Stomach (tissue), 9 donors: ENCODE results near the gene RNASEH2B. TPM values are rescaled to one million over a fixed set of nuclear protein-coding genes. Genes with fewer than 3 reads are reported as not detected.

ENCODE experiments used
- DNase-seq, 2 donors: peaks; one replicate each; pipeline versions ENCODE4 v3.0.0 to v3.0.0-alpha.2; 2013 to 2019
- H3K27ac ChIP-seq, 5 donors: fragments of 200-600 bp in 4 of 5; sonication (generic) in 4 of 5; one replicate each; pipeline ENCODE4 v1.5.1; 2013 to 2019; ENCODE audit warnings: mild to moderate bottlenecking in 1 of 5, moderate library complexity in 1 of 5
- H3K27me3 ChIP-seq, 3 donors: fragments of 200-600 bp; sonication (generic); one replicate each; pipeline ENCODE4 v1.5.1; 2017 to 2019; ENCODE audit warnings: mixed run types in 1 of 3
- H3K36me3 ChIP-seq, 4 donors: fragments of 200-600 bp; sonication (generic); 1 replicate in 3 of 4; 2 replicates in 1 of 4; pipeline ENCODE4 v1.5.1; 2016 to 2019
- H3K4me1 ChIP-seq, 4 donors: fragments of 200-600 bp; sonication (generic); one replicate each; pipeline ENCODE4 v1.5.1; 2016 to 2019
- H3K4me3 ChIP-seq, 4 donors: fragments of 200-600 bp; sonication (generic) in 3 of 4; one replicate each; pipeline ENCODE4 v1.5.1; 2016 to 2019; ENCODE audit warnings: mild to moderate bottlenecking in 1 of 4
- H3K9me3 ChIP-seq, 4 donors: fragments of 200-600 bp; sonication (generic); one replicate each; pipeline ENCODE4 v1.5.1; 2016 to 2019
- EP300 ChIP-seq: sonication (generic); formaldehyde crosslinking; IDR thresholded peaks from one replicate; pipeline ENCODE4 v1.6.1; 2017; ENCODE audit warnings: antibody characterized with exemption
- POLR2A ChIP-seq, 4 donors: fragments of 450-650 bp; IDR thresholded peaks; one replicate each; pipeline ENCODE4 v1.6.1; 2016; ENCODE audit warnings: antibody characterized with exemption in 4 of 4, control low read depth in 2 of 4, mild to moderate bottlenecking in 1 of 4, moderate library complexity in 1 of 4
- POLR2AphosphoS5 ChIP-seq, 3 donors: sonication (generic); formaldehyde crosslinking; IDR thresholded peaks; one replicate each; pipeline ENCODE4 v1.6.1; 2016; ENCODE audit warnings: antibody characterized with exemption in 3 of 3
- WGBS, 5 donors: extraction: QIAGEN DNeasy Blood & Tissue Kit in 3 of 5; methylation state at CpG; one replicate each; pipeline versions ENCODE4 v1.1.5 to v1.1.7; 2013 to 2018; 5-methylcytosine and 5-hydroxymethylcytosine counted together
- intact Hi-C: fragments of 100-400 bp; cut with DNase I; formaldehyde crosslinking; loops from one replicate; pipeline ENCODE4 v1.15.1; 2023; ENCODE audit warnings: low total_unique reads
- polyA plus RNA-seq, 3 donors: library from polyadenylated mRNA; stranded (reverse); fragments of 200-250 nt; gene quantifications; one replicate each; pipeline ENCODE4 v1.2.3, GENCODE V29; 2013
- total RNA-seq, 5 donors: library from RNA; depleted of rRNA; stranded (reverse); fragments of >200 nt; gene quantifications; one replicate each; pipeline versions ENCODE4 v1.1.0 to v1.2.3, GENCODE V29; 2014 to 2016
- TF ChIP-seq, protein P1 (sequence below), 7 experiments: fragments of 450-650 bp in 4 of 7; fragments of 200-600 bp in 3 of 7; sonication (generic) in 3 of 7; IDR thresholded peaks; one replicate each; pipeline ENCODE4 v1.5.1; 2016 to 2019; ENCODE audit warnings: antibody characterized with exemption in 7 of 7, control low read depth in 2 of 7, mild to moderate bottlenecking in 1 of 7
- donor health status: healthy with polysubstance abuse.
- donor health status: Bipolar disorder and iron deficiency.
- donor health status: healthy.

RNASEH2B gene
- total and polyA plus RNA-seq, 8 donors, result 43.2 to 106 (median 51.4) TPM

DNA sequence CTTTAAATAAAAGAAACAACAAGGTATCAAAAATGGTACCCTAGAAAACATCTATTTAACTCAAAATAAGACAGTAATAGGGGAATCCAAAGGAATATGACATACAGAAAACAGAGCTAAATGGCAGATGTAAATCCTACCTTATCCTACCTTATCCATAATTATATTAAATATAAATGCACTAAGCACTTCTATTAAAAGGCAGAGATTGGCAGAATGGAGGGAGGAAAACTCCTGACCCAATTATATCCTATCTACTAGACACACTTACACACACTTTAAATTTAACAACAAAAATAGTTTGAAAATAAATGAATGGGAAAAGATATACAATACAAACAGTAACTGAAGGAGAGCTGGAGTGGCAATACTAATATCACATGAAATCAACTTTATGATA is 14.4 kb downstream of the RNASEH2B start:
- Histone ChIP-seq H3K36me3 (peaks cover 0 to 8% (median 2%) of the 10 kb centered on the region in 4 donors), H3K27ac (no peak overlapping the region), H3K4me3 (no peak overlapping the region), H3K27me3 (no peaks in the 10 kb centered on the region), H3K4me1 (peaks cover 0 to 14% (median 6%) of the 10 kb centered on the region in 4 donors), H3K9me3 (peaks cover 0 to 42% (median 26%) of the 10 kb centered on the region in 4 donors)
- DNase-seq, result no peak
- TF ChIP-seq, protein P1, sequence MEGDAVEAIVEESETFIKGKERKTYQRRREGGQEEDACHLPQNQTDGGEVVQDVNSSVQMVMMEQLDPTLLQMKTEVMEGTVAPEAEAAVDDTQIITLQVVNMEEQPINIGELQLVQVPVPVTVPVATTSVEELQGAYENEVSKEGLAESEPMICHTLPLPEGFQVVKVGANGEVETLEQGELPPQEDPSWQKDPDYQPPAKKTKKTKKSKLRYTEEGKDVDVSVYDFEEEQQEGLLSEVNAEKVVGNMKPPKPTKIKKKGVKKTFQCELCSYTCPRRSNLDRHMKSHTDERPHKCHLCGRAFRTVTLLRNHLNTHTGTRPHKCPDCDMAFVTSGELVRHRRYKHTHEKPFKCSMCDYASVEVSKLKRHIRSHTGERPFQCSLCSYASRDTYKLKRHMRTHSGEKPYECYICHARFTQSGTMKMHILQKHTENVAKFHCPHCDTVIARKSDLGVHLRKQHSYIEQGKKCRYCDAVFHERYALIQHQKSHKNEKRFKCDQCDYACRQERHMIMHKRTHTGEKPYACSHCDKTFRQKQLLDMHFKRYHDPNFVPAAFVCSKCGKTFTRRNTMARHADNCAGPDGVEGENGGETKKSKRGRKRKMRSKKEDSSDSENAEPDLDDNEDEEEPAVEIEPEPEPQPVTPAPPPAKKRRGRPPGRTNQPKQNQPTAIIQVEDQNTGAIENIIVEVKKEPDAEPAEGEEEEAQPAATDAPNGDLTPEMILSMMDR (IDR thresholded peaks at IDR 0.05), result no peak
- TF ChIP-seq POLR2A (IDR thresholded peaks at IDR 0.05), result no peak
- TF ChIP-seq POLR2AphosphoS5 (IDR thresholded peaks at IDR 0.05), result no peak
- TF ChIP-seq EP300, result no peak
- intact Hi-C loops, result no loop called here

DNA sequence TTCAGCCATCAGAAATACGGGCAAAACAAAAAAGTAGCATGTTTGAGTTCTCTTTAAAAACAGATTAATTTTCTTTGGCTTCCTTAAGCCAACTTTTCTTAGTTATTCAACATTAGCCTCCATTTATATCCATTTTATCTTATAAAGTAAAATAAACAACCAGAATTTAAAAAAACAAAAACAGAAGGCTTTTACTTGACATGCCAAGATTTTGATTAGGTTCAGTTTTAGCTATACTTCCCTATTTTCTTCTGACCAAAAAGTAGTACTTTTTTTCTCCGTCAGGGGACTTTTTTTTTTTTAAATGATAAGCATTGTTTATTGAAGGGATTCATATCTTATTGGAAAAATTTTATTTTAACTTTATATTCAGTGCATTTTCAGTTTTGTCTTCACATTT is 18.1 kb downstream of the RNASEH2B start:
- no peak for TF ChIP-seq POLR2A (IDR thresholded peaks at IDR 0.05)
- TF ChIP-seq, protein P1 (IDR thresholded peaks at IDR 0.05), result no peak
- no peak for TF ChIP-seq EP300
- no peak for TF ChIP-seq POLR2AphosphoS5 (IDR thresholded peaks at IDR 0.05)
- peaks cover 0 to 17% (median 3%) of the 10 kb centered on the region in 4 donors for H3K4me1 ChIP-seq
- H3K9me3 ChIP-seq, result peaks cover 0 to 29% (median 21%) of the 10 kb centered on the region in 4 donors
- DNase-seq, result no peak
- intact Hi-C loops, result no loop called here
- WGBS, 5 donors, result 67 to 77% (median 72%) methylated on average over 2 of the region's 2 CpGs
- no peak overlapping the region for H3K4me3 ChIP-seq
- H3K27ac ChIP-seq, result no peak overlapping the region
- H3K36me3 ChIP-seq, result peaks cover 0 to 32% (median 17%) of the 10 kb centered on the region in 4 donors
- H3K27me3 ChIP-seq, result no peaks in the 10 kb centered on the region

DNA sequence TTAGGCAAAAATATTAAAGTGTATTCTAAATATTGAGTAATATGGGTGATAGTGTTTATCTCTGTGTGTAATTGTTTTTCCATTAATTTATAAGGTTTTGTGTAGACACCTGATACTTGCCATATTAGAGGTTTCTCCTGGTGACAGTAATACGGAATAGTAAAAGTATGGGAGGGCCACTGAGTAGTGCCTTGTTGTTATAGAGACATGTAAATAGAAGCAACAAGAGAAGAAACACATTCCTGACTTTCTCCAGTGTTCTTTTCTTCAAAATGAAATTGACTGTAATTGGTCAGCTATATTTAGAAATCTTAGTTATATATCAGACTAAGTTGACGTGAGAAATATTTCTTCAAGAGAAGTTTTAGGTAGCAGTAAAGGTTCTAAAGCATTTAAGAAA is 18.5 kb downstream of the RNASEH2B start:
- 63 to 77% (median 65%) methylated on average over 2 of the region's 2 CpGs for WGBS, 5 donors
- no peaks in the 10 kb centered on the region for H3K27me3 ChIP-seq
- DNase-seq, result no peak
- no peak overlapping the region for H3K27ac ChIP-seq
- no peak for TF ChIP-seq POLR2AphosphoS5 (IDR thresholded peaks at IDR 0.05)
- TF ChIP-seq, protein P1 (IDR thresholded peaks at IDR 0.05), result no peak
- TF ChIP-seq POLR2A (IDR thresholded peaks at IDR 0.05), result no peak
- TF ChIP-seq EP300, result no peak
- H3K4me3 ChIP-seq, result no peak overlapping the region
- H3K9me3 ChIP-seq, result peaks cover 0 to 25% (median 17%) of the 10 kb centered on the region in 4 donors
- peaks cover 0 to 17% (median 3%) of the 10 kb centered on the region in 4 donors for H3K4me1 ChIP-seq
- H3K36me3 ChIP-seq, result peaks cover 0 to 36% (median 21%) of the 10 kb centered on the region in 4 donors
- intact Hi-C loops, result no loop called here

DNA sequence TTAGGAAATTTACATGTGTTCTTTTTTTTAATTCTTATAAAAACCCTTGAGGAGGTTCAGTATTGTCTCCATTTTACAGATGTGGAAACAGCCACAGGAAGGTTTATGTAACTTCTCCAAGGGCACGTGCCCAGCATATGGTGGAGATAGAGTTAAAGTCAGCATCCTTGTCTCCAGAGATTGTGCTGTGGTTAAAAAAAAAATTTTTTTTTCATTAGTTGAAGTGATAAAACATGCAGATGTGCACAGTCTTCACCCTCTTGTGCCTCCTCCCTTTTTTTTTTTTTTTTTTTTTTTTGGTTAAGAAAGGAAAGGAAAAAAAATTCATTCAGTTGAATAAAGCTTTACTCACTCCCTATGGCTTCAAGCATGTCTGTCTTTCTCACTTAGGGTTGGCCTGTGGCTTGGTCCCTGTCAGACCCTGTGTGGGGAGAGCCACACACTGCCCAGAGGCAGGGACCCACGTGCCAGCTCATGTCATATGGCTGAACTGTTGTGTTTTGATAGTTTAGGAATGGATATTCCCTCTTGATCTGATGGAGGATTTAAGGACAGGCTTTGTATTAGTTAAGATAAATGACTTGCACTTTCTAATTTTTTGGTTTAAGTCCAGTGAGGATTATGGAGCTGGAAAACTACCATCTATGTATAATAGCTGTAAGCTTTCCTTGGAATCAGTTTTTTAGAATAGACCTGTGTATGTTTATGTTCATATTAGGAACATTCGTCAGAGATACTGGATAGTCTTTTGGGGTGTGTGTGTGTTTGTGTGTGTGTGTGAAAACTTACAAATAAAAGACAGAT is 19.3 kb downstream of the RNASEH2B start:
- Histone ChIP-seq H3K4me3 (no peak overlapping the region), H3K36me3 (peaks cover 0 to 39% (median 23%) of the 10 kb centered on the region in 4 donors), H3K27me3 (no peaks in the 10 kb centered on the region), H3K4me1 (peaks cover 0 to 17% (median 3%) of the 10 kb centered on the region in 4 donors), H3K27ac (no peak overlapping the region), H3K9me3 (peaks cover 0 to 17% (median 10%) of the 10 kb centered on the region in 4 donors)
- intact Hi-C loops, result no loop called here
- WGBS, 5 donors, result 63 to 84% (median 78%) methylated on average over 3 of the region's 3 CpGs
- no peak for DNase-seq
- TF ChIP-seq POLR2A (IDR thresholded peaks at IDR 0.05), result no peak
- no peak for TF ChIP-seq POLR2AphosphoS5 (IDR thresholded peaks at IDR 0.05)
- no peak for TF ChIP-seq EP300

DNA sequence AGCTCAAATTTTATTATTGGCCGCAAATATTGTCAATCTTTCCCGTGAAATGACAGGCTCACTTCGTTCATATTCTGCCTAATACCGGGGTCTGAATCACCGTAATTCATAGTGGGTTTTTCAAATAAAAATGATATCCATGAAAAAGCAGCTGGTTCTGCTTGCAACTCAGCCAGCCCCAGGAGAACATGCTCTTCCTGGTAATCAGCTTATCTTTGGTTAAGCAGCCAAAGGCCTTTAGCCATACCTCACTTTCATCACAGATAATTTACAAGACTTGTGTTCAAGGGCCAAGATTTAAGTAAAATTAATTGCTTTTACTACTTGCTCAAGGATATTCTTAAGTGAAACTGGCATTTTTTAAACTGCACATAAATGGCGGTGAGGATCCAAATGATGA is 22.5 kb downstream of the RNASEH2B start:
- Histone ChIP-seq H3K27ac (no peak overlapping the region), H3K4me3 (no peak overlapping the region), H3K27me3 (no peaks in the 10 kb centered on the region), H3K4me1 (peaks cover 0 to 17% (median 3%) of the 10 kb centered on the region in 4 donors), H3K9me3 (no peaks in the 10 kb centered on the region), H3K36me3 (peaks cover 7 to 68% (median 48%) of the 10 kb centered on the region in 4 donors)
- intact Hi-C loops, result no loop called here
- 90 to 98% (median 95%) methylated on average over 6 of the region's 6 CpGs for WGBS, 5 donors
- DNase-seq, result no peak
- TF ChIP-seq, protein P1 (IDR thresholded peaks at IDR 0.05), result no peak
- no peak for TF ChIP-seq POLR2AphosphoS5 (IDR thresholded peaks at IDR 0.05)
- TF ChIP-seq POLR2A (IDR thresholded peaks at IDR 0.05), result no peak
- TF ChIP-seq EP300, result no peak
